Upper lobe of left lung (tissue), 4 donors: Measurements from ENCODE around the gene GRHL1.

Source experiments
- POLR2A ChIP-seq, 4 donors: fragments of 450-650 bp; IDR thresholded peaks; one replicate each; pipeline ENCODE4 v1.5.1; 2016 to 2017; ENCODE audit warnings: antibody characterized with exemption in 4 of 4, mild to moderate bottlenecking in 2 of 4
- TF ChIP-seq, protein P1 (sequence below), 6 experiments: fragments of 450-650 bp in 4 of 6; fragments of 200-600 bp in 2 of 6; sonication (generic) in 2 of 6; IDR thresholded peaks; one replicate each; pipeline ENCODE4 v1.5.1; 2016 to 2019; ENCODE audit warnings: antibody characterized with exemption in 6 of 6

GRCh38 chr2:10016001-10016801 is 64.7 kb downstream of the GRHL1 start:
- TF ChIP-seq, protein P1, sequence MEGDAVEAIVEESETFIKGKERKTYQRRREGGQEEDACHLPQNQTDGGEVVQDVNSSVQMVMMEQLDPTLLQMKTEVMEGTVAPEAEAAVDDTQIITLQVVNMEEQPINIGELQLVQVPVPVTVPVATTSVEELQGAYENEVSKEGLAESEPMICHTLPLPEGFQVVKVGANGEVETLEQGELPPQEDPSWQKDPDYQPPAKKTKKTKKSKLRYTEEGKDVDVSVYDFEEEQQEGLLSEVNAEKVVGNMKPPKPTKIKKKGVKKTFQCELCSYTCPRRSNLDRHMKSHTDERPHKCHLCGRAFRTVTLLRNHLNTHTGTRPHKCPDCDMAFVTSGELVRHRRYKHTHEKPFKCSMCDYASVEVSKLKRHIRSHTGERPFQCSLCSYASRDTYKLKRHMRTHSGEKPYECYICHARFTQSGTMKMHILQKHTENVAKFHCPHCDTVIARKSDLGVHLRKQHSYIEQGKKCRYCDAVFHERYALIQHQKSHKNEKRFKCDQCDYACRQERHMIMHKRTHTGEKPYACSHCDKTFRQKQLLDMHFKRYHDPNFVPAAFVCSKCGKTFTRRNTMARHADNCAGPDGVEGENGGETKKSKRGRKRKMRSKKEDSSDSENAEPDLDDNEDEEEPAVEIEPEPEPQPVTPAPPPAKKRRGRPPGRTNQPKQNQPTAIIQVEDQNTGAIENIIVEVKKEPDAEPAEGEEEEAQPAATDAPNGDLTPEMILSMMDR (IDR thresholded peaks at IDR 0.05), result no peak
- no peak for TF ChIP-seq POLR2A (IDR thresholded peaks at IDR 0.05)
